GM21619 (cell line): ENCODE data around the gene PRKCD.

ENCODE experiments used
- ATAC-seq: cut with Tn5 transposase; IDR thresholded peaks from one replicate; pipeline ENCODE4 v1.9.1; 2021; ENCODE audit not compliant: unreplicated experiment

PRKCD gene

GRCh38 chr3:53188720-53189119 lies 27.7 kb downstream of the PRKCD start:
- ATAC-seq, result no peak

- ATAC-seq, result no peak
Observed at GRCh38 chr3:53189276-53189675, 28.3 kb downstream of the PRKCD start.

- ATAC-seq, result peak; percentile 43
Observed at GRCh38 chr3:53190659-53191058, 29.6 kb downstream of the PRKCD start.

GRCh38 chr3:53191836-53192480 lies 30.9 kb downstream of the PRKCD start:
- ATAC-seq, result no peak

- peak; percentile 37 for ATAC-seq
Observed at GRCh38 chr3:53192608-53193007, 31.6 kb downstream of the PRKCD start.

GRCh38 chr3:53193466-53194209 lies 32.6 kb downstream of the PRKCD start:
- no peak for ATAC-seq

GRCh38 chr3:53194210-53195065 lies 33.4 kb downstream of the PRKCD start:
- ATAC-seq, result no peak

GRCh38 chr3:53195066-53195450 lies 34.0 kb downstream of the PRKCD start:
- no peak for ATAC-seq

- no peak for ATAC-seq
Observed at GRCh38 chr3:53195602-53196574, 34.9 kb downstream of the PRKCD start.

GRCh38 chr3:53196575-53197407 lies 35.8 kb downstream of the PRKCD start:
- ATAC-seq, result peak; percentile 41

GRCh38 chr3:53198256-53198977 lies 37.4 kb downstream of the PRKCD start:
- no peak for ATAC-seq

GRCh38 chr3:53198996-53199395 lies 38.0 kb downstream of the PRKCD start:
- no peak for ATAC-seq

- no peak for ATAC-seq
Observed at GRCh38 chr3:53199834-53200233, 38.8 kb downstream of the PRKCD start.

GRCh38 chr3:53200501-53201498 lies 39.8 kb downstream of the PRKCD start:
- ATAC-seq, result no peak

GRCh38 chr3:53202331-53203015 lies 41.5 kb downstream of the PRKCD start:
- ATAC-seq, result no peak

- ATAC-seq, result no peak
Observed at GRCh38 chr3:53211706-53212702, 51.0 kb downstream of the PRKCD start.
